ENCODE results near the gene MAP3K20.

- TF ChIP-seq IRF1 (CRISPR knock-in tag; IDR thresholded peaks at IDR 0.05) (no peak), JUN (CRISPR knock-in tag; IDR thresholded peaks at IDR 0.05) (no peak), CTCF (IDR thresholded peaks at IDR 0.05) (no peak), STAT6 (CRISPR knock-in tag; conservative IDR thresholded peaks at IDR 0.05; ENCODE audit: low read depth) (no peak), ATF3 (CRISPR knock-in tag; conservative IDR thresholded peaks at IDR 0.05) (no peak), ATF2 (CRISPR knock-in tag; IDR thresholded peaks at IDR 0.05; ENCODE audit: borderline replicate concordance, low read depth) (no peak), MXD4 (CRISPR knock-in tag; IDR thresholded peaks at IDR 0.05; ENCODE audit: borderline replicate concordance) (no peak), ZNF232 (CRISPR knock-in tag; IDR thresholded peaks at IDR 0.05) (no peak), ZSCAN18 (CRISPR knock-in tag; IDR thresholded peaks at IDR 0.05) (no peak), CREM (CRISPR knock-in tag; IDR thresholded peaks at IDR 0.05) (no peak), ATF6 (CRISPR knock-in tag; IDR thresholded peaks at IDR 0.05) (no peak), NR2C2 (CRISPR knock-in tag; IDR thresholded peaks at IDR 0.05) (no peak)
Observed at GRCh38 chr2:173221937-173222594, 146.4 kb downstream of the MAP3K20 start.

Measured in WTC11 (cell line).